HuH-7.5 (cell line): ENCODE data around the gene NEK8.

Experiments
- DNase-seq: peaks from one replicate; pipeline ENCODE4 v3.0.0; 2011; ENCODE audit warnings: low spot score

NEK8 gene

DNA sequence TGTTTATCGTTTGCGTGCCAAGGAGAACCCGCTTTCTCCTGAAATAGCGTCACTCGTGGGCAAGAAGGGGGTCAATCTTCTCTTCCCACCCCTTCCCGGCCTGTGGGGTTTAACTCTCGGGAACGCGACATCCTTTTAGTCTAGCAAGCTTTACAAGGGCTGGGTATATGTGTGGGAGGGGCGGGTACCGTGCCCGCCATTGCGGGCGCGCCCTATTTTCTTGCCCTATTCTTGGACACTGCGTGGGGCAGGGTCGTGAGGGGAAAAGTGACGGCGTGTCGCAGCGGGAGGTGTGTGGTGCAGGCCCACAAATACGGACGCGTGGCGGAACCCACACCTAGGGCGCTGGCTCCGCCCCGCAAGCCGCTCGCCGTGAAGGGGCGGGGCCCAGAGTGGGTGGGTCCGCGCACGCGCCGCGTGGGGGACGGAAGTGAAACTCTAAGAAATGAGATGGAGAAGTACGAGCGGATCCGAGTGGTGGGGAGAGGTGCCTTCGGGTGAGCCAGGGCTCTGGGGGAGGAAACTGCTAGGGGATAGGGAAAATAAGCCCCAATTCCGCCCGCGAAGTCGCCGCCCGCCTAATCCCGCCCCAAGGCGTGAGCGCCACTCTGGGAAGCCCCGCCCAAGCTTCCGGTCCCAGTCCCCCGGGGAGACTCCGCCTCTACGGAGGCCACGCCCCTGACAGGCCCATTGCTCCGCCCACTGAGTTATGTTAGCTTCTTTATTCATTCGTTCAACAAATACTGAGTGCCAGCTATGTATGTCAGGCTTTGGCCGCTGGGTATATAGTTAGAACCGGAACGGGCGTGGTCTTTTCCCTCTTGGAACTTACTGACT is at the start of gene NEK8:
NEK8 (plus strand) TSS at position 425 of the 837 bp plus-strand sequence; CDS start at position 451, 26 bp downstream.
- peak; percentile 91 for DNase-seq

DNA sequence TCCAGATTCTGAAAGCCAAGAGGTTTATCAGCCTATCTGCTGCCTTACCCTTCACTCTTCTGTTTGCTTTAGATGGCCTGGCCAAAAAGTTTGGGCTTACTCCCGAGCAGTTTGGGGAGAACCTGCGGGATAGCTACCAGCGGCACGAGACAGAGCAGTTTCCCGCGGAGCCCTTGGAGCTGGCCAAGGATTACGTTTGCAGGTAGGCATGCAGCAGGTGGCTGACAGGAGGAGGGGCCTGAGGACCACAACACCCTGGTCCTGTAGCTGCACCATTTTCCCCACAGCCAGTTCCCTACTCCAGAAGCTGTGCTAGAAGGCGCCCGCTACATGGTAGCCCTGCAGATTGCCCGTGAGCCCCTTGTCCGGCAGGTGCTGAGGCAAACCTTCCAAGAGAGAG is 45.9 kb upstream of the NEK8 start:
- no peak for DNase-seq

DNA sequence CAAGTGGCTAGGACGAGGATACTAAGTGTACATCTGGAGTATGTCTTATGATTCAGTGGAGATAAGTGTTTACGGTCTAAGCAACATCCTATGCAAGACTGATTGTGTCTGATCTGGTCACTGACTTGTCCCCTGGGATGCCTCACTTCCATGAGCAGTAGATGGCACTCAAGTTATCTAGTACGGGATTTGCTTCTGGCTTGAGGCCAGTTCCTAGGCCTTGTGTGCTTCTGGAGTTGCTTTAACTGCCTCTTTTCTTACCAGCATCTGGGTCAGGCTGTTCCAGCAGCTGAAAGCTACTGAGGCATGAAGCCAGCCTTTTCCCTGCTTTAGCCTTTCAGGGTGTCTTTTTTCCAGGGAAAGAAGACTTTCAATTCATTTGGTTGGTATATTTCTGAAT is 43.6 kb upstream of the NEK8 start:
- no peak for DNase-seq

DNA sequence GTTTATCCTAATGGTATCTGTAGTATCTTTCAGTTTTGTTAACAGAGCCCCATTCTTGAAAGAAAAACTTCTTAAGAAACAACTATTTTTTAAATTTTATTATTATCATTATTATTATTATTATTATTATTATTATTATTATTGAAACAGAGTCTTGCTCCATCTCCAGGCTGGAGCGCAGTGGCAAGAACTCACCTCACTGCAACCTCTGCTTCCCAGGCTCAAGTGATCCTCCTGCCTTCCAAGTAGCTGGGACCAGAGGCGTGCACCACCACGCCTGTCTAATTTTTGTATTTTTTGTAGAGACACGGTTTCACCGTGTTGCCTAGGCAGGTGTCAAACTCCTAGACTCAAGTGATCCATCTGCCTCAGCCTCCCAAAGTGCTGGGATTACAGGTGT is 43.2 kb upstream of the NEK8 start:
- DNase-seq: no peak

DNA sequence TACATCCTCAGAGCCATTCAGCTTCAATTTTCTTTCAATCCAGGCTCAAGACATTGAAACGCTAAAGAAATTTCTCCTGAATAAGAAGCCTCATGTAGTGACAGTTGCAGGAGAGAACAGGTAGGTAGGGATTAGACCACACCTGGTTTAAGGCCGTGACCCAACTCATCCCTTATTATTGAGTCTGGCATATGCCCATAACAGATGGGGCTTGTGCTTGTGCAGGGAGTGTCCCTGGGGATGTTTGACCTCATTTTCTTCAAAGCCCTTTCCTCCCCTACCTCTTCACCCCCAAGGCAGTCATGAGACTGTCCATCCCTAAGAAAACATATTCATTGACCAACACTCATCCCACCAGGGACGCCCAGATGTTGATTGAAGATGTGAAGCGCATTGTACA is 42.3 kb upstream of the NEK8 start:
- no peak for DNase-seq

GRCh38 chr17:28688481-28688880 is 40.1 kb upstream of the NEK8 start:
- DNase-seq: no peak

DNA sequence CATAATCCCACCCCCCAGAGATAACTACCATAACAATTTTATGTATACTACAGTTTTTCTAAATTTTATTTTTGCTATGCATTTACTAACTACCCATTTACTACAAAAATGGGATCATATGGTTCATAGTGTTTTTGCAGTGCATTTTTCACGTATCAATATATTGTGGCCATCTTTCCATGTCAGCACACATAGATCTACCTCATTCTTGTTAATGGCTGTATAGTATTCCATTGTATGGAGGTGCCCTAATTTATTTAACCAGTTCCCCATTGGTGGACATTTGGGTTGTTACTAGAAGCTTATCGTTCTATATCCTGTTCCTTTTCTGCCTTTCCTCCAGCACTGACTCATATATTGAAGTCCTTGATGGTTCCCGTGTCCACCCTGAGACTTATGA is 39.6 kb upstream of the NEK8 start:
- DNase-seq: no peak

DNA sequence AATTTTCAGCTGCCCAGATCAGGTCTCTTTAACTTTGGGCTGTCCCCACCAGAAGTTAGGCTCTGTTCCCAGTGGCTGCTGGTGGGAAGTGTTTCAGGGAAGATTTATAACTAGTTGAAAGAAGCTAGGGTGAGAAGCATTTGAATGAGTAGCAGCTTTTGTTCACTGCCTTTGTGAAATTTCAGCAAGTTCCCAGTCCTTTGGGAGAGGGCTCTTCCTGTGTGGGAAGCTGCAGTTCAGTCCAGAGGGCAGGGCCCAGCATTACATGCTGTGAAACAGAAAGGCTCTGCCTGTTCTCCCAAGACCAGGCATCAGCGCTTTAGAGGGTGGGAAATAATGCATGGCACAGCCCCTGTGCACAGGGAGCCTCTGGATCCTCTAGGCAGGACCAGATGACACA is 34.7 kb upstream of the NEK8 start:
- DNase-seq: no peak

DNA sequence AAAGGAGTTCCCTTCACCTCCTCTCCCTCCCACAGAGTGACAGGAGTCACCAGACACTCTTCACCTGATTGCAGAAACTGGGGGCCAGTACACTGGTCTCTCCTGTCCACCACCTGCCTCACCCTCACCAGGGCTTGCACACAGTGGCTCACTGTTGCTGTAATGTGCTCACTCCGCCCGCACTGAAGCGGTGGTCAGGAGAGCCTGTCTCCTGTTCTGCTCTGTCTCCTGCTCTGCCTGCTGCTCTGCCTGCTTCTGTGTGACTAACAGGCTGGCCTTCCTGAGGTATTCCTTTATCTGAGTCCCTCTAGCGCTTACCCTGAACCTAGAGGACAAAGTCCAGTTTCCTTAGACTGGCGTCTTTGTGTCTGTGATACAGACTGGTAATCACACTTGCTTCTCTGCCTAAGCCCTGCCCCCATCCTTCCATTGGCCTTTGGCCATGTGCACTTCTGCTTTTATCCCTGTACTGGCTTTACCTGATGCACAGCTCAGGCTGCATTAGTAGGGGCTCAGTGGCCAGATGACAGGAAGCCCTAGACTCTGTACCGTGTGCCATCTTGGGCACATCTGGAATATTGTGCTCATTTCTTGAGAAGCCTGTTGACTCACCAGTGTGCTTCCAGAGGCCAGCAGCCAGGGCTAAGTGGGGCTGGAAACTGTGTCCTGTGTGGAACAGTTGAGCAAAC is 30.2 kb upstream of the NEK8 start:
- peak; percentile 97 for DNase-seq

DNA sequence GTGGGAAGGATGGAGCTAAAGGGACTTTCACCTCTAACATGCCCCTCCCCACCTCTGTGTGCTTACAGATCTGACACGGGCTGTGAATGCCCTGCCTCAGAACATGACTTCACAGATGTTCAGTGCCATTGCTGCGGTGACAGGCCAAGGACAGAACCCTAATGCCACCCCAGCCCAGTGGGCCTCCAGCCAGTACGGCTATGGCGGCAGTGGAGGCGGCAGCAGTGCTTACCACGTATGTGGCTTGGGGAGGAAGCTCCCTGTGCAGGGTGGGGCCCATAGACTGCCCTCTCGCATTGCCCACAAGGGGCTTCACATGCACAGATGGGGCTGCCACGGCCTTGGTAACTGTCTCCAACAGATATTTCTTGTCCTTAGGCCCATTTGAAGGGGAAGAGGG is 28.3 kb upstream of the NEK8 start:
- DNase-seq: no peak

DNA sequence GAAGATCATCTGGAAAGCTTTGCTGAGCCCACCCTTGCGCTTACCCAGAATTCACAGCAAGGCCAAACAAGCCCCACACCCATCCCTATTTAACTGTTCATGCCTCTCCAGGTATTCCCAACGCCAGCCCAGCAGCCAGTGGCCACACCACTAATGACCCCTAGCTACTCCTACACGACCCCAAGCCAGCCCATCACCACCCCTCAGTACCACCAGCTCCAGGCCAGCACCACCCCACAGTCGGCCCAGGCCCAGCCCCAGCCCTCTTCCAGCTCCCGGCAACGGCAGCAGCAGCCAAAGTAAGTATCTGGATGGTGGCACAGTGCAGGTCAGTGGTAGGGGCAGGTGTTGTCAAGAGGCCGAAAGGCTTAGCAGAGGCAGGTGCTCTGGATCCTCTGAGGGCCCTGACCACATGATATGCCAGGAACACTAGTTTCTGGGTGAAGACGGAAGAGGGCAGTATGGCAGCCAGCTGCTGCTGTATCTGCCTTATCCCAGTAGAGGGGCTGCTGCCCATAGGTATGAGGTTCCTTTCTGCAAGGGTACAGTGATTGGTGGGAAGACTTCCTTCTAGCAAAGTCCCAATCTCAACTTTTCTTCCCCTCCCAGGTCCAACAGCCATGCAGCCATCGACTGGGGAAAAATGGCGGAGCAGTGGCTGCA is 27.6 kb upstream of the NEK8 start:
- DNase-seq: no peak

DNA sequence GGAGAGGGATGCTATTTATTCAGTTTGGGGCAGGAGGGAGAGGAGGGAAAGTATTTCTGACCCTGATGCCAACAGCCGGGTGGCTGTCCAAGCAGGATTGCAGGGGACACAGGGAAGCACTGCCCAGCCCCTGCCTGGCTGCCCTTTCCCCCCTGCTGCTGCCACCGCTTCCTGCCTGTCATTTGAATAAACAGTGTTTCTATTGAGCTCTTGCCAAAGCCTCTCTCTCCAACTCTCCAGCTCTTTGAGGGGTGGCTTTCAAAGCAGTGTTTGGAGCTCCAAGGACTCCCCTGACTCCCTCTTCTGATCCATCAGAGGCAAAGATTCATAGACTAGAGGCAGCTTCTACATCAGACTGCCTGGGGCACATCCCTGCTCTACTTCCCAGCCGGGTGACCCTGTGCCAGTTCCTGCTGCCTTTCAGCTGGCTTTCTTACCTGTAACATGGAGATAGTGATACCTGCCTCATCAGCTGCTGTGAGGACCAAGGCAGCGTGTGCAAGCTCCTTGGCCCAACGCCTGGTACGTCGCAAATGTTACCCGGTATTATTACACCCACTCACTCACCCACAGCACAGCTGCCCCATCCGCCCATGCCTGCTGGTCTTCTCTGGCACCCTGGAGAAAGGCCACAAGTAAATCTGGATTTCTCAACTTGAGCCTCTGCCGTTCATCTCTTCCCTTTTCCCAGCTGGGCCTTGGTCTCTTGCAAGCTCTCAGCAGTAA is 26.4 kb upstream of the NEK8 start:
- no peak for DNase-seq

DNA sequence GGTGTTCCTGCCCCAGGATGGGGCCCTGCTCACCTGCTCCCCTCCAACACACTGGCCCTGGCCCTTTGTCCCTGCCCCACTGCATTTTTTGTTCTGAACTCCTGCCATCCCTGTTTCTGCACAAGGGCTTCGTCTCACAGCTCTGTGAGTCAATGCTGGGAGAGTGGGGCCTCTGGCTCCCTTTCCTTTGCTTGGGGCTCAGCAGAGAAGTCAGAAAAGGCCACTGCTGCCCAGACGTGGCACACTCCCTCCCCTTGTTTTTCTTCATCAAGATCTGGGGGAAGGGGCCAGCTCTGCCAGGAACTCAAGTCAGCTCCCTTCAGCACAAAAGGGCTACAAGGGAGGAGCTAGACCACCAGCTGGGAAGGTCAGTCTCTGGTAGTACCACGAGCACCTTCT is 25.8 kb upstream of the NEK8 start:
- DNase-seq: no peak

DNA sequence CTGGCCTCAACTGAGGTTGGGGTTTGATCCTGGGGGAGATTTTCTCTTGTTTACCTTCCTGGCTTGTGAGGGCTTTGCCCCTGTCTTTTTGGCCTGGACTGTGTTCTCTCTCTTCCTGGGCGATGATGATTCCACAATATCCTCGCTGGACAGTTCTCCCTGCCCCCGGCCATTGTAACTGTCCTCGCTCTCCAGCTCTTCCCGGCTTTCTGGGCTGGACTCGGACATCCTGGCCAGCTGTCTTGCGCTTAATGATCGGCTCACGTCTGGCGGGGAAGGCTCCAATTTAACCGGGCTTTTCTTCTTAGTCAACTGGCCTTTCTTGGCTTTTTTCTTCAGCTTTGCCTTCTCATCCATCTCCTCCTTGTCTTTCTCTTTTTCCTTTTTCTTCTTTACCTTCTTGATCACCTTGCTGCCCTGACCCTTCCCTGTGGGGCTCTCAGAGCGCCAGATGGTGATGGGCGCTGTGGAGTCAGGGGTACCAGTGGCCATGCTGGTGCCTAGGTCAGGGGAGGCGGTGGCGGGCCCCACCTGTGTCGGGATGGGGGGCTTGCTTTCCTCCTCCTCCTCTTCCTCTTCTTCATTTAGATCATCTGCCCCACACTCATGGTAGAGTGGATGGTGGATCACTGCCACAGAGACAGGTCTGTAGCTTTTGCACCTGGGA is 24.9 kb upstream of the NEK8 start:
- DNase-seq: no peak

DNA sequence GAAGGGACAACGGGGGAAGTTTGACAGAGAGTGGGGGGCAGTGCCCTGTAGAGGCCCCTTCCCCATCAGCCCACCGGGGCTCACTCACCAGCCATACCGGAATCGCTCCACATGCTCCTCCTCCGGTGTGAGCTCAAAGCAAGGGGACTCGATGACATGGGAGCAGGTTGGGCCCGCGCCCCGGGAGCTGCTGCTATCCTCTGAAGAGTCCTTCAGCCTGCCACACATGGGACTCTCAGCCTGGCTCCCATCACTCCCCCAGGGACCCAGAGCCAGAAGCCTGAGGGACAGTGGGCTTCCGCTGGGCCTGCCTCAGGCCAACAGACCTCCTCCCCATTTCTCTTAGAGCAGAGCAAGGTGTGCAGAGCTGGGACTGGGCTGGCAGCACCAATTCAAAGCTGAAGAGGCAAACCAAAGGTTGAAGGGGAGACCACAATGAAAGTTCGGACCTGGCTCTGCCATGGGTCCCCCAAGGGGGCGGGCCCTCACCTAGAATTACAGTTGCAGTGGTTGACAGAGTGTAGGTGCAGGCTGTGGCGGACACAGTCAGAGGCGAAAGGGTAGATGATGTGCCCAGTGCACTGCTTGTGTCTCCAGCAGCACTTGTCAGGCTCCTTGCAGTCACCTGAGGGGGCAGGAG is 24.2 kb upstream of the NEK8 start:
- DNase-seq: no peak

DNA sequence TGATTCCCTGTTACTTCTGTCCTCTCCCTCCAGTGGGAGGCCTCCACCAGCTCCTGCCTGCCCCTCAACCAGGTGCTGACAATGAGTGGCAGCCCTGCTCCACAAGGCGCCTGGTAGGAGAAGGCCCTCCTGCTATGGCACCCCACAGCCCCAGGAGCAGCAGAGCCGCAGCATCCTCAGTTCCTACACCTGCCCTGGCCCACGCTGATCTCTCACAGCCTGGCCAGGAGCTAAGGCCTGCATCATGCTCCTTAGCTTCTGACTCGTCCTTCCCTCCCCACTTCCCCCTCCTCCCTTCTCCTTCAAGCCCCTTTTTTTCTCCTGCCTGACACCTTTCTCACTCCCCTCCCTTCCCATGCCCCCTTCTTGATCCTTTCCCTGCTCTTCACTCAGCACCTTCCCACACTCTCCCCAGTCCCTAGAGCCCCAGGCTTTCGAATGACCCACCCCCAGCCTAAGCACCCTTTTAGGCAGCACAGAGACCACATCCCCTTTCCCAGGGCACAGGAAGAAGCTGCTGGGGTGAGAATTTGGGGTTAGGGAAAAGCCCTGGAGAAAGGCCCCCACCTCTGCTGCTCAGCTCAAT is 23.4 kb upstream of the NEK8 start:
- DNase-seq: no peak

DNA sequence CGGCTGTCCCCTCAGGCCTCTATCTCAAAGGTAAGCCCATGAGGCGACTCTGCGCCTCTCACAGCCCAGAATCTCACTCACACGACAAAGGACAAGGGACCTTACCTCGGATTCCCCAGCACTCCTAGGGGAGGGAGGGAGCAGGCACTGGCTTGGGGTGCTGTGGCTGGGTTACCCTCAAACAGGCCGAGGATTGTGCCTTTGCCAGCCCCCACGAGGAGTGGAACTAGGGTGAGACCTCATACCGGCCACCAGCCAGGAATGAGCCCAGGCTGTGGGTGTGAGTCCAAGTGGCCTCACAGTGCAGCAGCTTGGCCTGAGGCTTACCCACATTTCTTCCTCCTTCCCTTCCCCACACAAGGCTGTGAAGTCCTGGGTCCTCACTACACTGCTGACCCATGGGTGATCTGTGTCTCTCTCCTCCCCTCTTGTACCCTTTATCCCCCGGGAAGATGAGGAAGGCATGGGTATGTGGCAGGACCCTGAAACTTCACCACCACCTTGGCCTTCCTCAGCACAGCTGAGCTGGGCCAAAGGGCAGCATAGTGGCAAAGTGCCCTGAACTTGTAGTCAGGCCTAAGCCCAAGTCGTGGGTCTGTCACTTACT is 22.8 kb upstream of the NEK8 start:
- no peak for DNase-seq

DNA sequence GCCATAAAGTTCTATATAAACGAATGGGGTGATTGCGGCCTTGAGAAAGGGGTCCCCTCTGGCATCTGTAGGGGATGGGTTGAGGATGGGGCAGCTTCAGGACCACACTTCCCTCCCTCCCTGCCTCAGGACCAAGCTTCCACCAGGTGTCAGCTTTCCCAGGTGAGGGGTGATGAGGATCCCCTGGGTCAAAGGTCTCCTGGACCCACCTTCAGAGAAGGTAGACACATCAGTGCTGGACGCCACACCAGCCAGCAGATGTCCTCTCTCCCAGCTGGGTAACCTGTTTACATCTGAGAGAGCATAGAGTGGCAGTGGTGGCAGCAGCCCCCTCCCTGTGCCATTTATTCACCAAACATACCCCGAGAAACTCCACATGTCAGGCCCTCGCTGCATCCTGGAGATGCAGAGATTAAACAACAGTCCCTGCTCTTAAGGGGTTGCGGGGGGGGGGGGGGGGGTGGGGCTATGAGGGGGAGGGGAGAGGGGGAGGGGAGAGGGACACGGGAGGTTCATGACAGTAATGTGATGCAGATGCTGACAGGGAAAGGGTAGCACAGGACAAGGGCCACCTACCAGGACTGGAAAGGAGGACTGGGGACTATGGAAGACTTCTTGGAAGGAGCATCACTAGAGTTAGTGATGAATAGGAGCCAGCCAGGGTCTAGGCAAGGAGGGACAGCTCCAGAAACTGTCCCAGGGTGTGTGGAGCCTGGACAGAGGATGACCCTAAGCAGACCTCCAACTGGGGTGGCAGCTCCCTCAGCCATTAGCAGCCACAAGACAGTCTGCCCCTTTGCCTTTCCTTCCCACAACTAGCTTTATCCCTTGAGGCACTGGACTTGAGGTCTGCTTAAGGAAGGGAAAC is 21.9 kb upstream of the NEK8 start:
- DNase-seq: no peak

DNA sequence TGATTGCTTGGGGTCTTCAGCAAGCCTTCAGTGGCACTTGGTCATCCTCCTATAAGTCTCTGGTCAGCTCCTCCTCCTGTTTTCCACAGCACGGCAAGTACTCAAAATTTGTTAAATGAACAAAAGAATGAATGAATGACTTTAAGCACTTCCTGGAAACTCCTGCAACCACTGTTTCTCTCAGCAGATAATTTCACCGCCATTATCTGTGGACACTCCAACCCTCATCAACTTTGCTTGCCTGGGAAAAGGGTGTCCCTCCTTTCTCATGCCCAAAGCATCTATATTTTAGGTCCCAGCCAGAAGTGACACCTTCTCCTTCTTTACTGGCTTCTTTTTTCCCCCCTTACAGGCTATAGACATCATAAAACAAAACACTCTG is 21.3 kb upstream of the NEK8 start:
- DNase-seq: no peak
